ENCODE measurements around the gene CRYBB2. TPM values are rescaled to one million over a fixed set of nuclear protein-coding genes. Genes with fewer than 3 reads are reported as not detected.
"Not testable (repeated sequence)": the region's sequence is repeated elsewhere in the genome, so short reads cannot be mapped to it uniquely, and the experiment has no call there.

The CRYBB2 gene
- polyA plus RNA-seq, 1 of the 3 experiments (the other 2 are of a cell fraction): 0.69 TPM

GRCh38 chr22:25178348-25178747 is 41.1 kb upstream of the CRYBB2 start:
- H3K4me2 ChIP-seq; POLR2A ChIA-PET; H3K27ac ChIP-seq (ENCODE audit: low read depth in 2 of 2, low read length in 1 of 2); H3K9ac ChIP-seq; H3K9me3 ChIP-seq; H2AFZ ChIP-seq (ENCODE audit: low read depth); H3K27me3 ChIP-seq (ENCODE audit: insufficient read depth); H3K4me1 ChIP-seq (ENCODE audit: control insufficient read depth in 1 of 2, insufficient read depth in 2 of 2, low read depth in 1 of 2, low read length in 1 of 2); DNase-seq; H3K4me3 ChIP-seq (ENCODE audit: low read depth in 2 of 2, low read length in 1 of 2); H3F3A ChIP-seq (replicated peaks; ENCODE audit: insufficient read depth); H3K79me2 ChIP-seq (ENCODE audit: insufficient read depth); H3K9me2 ChIP-seq; H4K20me1 ChIP-seq (ENCODE audit: insufficient read depth): not testable (repeated sequence)
- no CpG with 5 or more reads among the region's 6 CpGs for WGBS (ENCODE audit: low lambda C conversion rate)
- CTCF ChIA-PET: interaction anchor here (1.2 kb wide), 1 partner anchor 23 kb away, joined by 3 read pairs; no protein-coding TSS in a partner anchor
- peaks cover 16 to 40% of the 10 kb centered on the region in 2 experiments for H3K36me3 ChIP-seq (replicated peaks in 1 of 2; ENCODE audit: control insufficient read depth in 1 of 2, insufficient read depth in 2 of 2, low read length in 1 of 2)

- H4K20me1 ChIP-seq (ENCODE audit: insufficient read depth); H3K9me2 ChIP-seq; H3F3A ChIP-seq (replicated peaks; ENCODE audit: insufficient read depth); H3K4me2 ChIP-seq; H3K4me1 ChIP-seq (ENCODE audit: control insufficient read depth in 1 of 2, insufficient read depth in 2 of 2, low read depth in 1 of 2, low read length in 1 of 2); H3K9ac ChIP-seq; CTCF ChIA-PET; DNase-seq; H3K4me3 ChIP-seq (ENCODE audit: low read depth in 2 of 2, low read length in 1 of 2); H2AFZ ChIP-seq (ENCODE audit: low read depth); H3K27me3 ChIP-seq (ENCODE audit: insufficient read depth); H3K27ac ChIP-seq (ENCODE audit: low read depth in 2 of 2, low read length in 1 of 2); H3K79me2 ChIP-seq (ENCODE audit: insufficient read depth); H3K9me3 ChIP-seq; POLR2A ChIA-PET: not testable (repeated sequence)
- peaks cover 16 to 43% of the 10 kb centered on the region in 2 experiments for H3K36me3 ChIP-seq (replicated peaks in 1 of 2; ENCODE audit: control insufficient read depth in 1 of 2, insufficient read depth in 2 of 2, low read length in 1 of 2)
- 98% methylated on average over 43 of the region's 63 CpGs for WGBS (ENCODE audit: low lambda C conversion rate)
These were observed 40.4 kb upstream of the CRYBB2 start for GRCh38 chr22:25178869-25179631.

DNA sequence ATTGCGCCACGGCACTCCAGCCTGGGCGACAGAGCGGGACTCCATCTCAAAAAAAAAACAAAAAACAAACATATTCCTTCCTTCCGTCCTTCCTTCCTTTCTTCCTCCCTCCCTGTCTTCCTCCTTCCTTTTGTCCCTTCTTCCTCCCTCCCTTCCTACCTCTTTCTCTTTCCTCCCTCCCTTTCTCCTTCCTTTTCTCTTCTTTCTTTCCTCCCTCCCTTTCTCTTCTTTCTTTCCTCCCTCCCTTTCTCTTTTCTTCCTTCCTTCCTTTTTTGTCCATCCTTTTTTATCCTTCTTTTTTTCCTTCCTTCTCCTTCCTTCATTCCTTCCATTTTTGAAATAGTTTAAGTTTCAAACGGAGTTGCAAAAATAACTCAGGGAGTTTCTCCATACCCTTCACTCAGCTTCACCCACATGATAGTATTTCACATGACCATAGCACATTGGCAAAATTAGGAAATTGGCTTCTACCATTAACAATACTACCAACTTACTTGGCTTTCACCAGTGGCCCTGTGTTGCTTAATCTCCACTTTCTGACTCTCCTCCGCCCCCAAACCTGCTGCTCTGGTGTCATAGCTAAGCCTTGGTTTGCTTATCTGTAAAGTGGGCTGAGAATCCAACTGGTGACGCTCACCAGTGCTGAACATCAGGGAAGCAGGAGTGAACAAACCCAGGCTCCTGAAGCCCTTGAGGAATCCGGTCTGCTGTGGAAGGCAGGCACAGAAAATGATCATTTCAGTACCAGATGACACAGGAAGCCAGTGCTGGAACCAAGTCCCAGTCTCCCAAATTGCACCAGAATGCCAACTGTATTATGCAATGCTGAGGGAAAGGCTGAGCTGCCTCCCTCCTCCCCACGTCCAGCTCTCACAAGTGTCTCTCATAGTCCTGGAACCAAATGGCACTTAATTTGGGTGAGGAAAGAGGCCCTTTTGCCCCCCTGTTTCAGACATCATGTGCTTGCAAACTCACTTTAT is 37.0 kb upstream of the CRYBB2 start:
- no peaks in the 10 kb centered on the region for H3K27me3 ChIP-seq (ENCODE audit: insufficient read depth)
- no peaks in the 10 kb centered on the region for H4K20me1 ChIP-seq (ENCODE audit: insufficient read depth)
- no peak for DNase-seq
- 88% methylated on average over 8 of the region's 10 CpGs for WGBS (ENCODE audit: low lambda C conversion rate)
- no peak overlapping the region for H3K4me3 ChIP-seq (ENCODE audit: low read depth in 2 of 2, low read length in 1 of 2)
- no peaks in the 10 kb centered on the region for H3K9me2 ChIP-seq
- H3K27ac ChIP-seq (ENCODE audit: low read depth in 2 of 2, low read length in 1 of 2): no peak overlapping the region
- H3K9me3 ChIP-seq: 0 out of 2 replicates have a peak, but pooled peaks cover 5% of the 10 kb centered on the region
- ChIA-PET POLR2A (no interaction called here), CTCF (interaction anchor here (6.6 kb wide), 1 partner anchor 20 kb away, joined by 41 read pairs; no protein-coding TSS in a partner anchor)
- H3K36me3 ChIP-seq (replicated peaks in 1 of 2; ENCODE audit: control insufficient read depth in 1 of 2, insufficient read depth in 2 of 2, low read length in 1 of 2): peaks cover 12 to 30% of the 10 kb centered on the region in 2 experiments
- H3K4me1 ChIP-seq (ENCODE audit: control insufficient read depth in 1 of 2, insufficient read depth in 2 of 2, low read depth in 1 of 2, low read length in 1 of 2): no peaks in the 10 kb centered on the region
- no peak overlapping the region for H3K9ac ChIP-seq
- no peaks in the 10 kb centered on the region for H3K79me2 ChIP-seq (ENCODE audit: insufficient read depth)
- H2AFZ ChIP-seq (ENCODE audit: low read depth): no peak overlapping the region
- no peaks in the 10 kb centered on the region for H3F3A ChIP-seq (replicated peaks; ENCODE audit: insufficient read depth)
- H3K4me2 ChIP-seq: no peak overlapping the region
- TF ChIP-seq, protein P1, sequence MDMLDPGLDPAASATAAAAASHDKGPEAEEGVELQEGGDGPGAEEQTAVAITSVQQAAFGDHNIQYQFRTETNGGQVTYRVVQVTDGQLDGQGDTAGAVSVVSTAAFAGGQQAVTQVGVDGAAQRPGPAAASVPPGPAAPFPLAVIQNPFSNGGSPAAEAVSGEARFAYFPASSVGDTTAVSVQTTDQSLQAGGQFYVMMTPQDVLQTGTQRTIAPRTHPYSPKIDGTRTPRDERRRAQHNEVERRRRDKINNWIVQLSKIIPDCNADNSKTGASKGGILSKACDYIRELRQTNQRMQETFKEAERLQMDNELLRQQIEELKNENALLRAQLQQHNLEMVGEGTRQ (IDR thresholded peaks at IDR 0.05; ENCODE audit: borderline replicate concordance, low read depth, low read length): no peak
- no peak for TF ChIP-seq NRF1 (IDR thresholded peaks at IDR 0.05; ENCODE audit: low read depth, low read length)
- TF ChIP-seq FOXJ3 (CRISPR knock-in tag; IDR thresholded peaks at IDR 0.05): no peak
- TF ChIP-seq, protein P2, sequence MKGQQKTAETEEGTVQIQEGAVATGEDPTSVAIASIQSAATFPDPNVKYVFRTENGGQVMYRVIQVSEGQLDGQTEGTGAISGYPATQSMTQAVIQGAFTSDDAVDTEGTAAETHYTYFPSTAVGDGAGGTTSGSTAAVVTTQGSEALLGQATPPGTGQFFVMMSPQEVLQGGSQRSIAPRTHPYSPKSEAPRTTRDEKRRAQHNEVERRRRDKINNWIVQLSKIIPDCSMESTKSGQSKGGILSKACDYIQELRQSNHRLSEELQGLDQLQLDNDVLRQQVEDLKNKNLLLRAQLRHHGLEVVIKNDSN (IDR thresholded peaks at IDR 0.05; ENCODE audit: borderline replicate concordance, low read depth): no peak
- no peak for TF ChIP-seq GABPA (IDR thresholded peaks at IDR 0.05; ENCODE audit: low read depth)
- TF ChIP-seq RCOR1 (IDR thresholded peaks at IDR 0.05; ENCODE audit: low read length): no peak
- no peak for TF ChIP-seq SMC3 (IDR thresholded peaks at IDR 0.05; ENCODE audit: low read depth, low read length)
- no peak for TF ChIP-seq FOXM1 (IDR thresholded peaks at IDR 0.05; ENCODE audit: low read depth)
- TF ChIP-seq SIN3A (IDR thresholded peaks at IDR 0.05; ENCODE audit: borderline replicate concordance, low read depth, low read length): no peak
- no peak for TF ChIP-seq GATA2 (CRISPR knock-in tag; IDR thresholded peaks at IDR 0.05)
- TF ChIP-seq MXI1 (IDR thresholded peaks at IDR 0.05; ENCODE audit: low read depth, low read length): no peak
- TF ChIP-seq TEAD4 (IDR thresholded peaks at IDR 0.05; ENCODE audit: borderline replicate concordance, insufficient read depth): no peak
- no peak for TF ChIP-seq FOSL2 (IDR thresholded peaks at IDR 0.05; ENCODE audit: borderline replicate concordance, low read depth)
- no peak for TF ChIP-seq JUND (IDR thresholded peaks at IDR 0.05)
- TF ChIP-seq, protein P3, sequence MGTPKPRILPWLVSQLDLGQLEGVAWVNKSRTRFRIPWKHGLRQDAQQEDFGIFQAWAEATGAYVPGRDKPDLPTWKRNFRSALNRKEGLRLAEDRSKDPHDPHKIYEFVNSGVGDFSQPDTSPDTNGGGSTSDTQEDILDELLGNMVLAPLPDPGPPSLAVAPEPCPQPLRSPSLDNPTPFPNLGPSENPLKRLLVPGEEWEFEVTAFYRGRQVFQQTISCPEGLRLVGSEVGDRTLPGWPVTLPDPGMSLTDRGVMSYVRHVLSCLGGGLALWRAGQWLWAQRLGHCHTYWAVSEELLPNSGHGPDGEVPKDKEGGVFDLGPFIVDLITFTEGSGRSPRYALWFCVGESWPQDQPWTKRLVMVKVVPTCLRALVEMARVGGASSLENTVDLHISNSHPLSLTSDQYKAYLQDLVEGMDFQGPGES (IDR thresholded peaks at IDR 0.05; ENCODE audit: low read depth, low read length): no peak
- no peak for TF ChIP-seq MEF2A (IDR thresholded peaks at IDR 0.05; ENCODE audit: borderline replicate concordance, low read depth)

Measured in SK-N-SH (cell line).